GM12891 (cell line): ENCODE measurements around the gene CELSR3.

Source experiments
- PAX5 ChIP-seq: IDR thresholded peaks from 2 replicates; pipeline ENCODE4 v1.6.1; 2011; ENCODE audit warnings: low read length, moderate library complexity, mild to moderate bottlenecking; ENCODE audit not compliant: insufficient read depth, severe bottlenecking
- POLR2A ChIP-seq: IDR thresholded peaks from 2 replicates; pipeline ENCODE4 v1.6.1; 2011; ENCODE audit warnings: low read depth, low read length, control low read depth
- POLR2AphosphoS5 ChIP-seq: IDR thresholded peaks from 2 replicates; pipeline ENCODE4 v1.6.1; 2011; ENCODE audit warnings: low read depth, low read length, control low read depth
- POU2F2 ChIP-seq: IDR thresholded peaks from 2 replicates; pipeline ENCODE4 v1.6.1; 2011; ENCODE audit warnings: low read depth, mild to moderate bottlenecking, control low read depth, low read length, moderate library complexity
- TAF1 ChIP-seq: IDR thresholded peaks from 2 replicates; pipeline ENCODE4 v1.6.1; 2011; ENCODE audit warnings: low read depth, low read length, control low read depth

GRCh38 chr3:48655606-48656005 lies 7.1 kb downstream of the CELSR3 start:
- no peak for TF ChIP-seq TAF1
- TF ChIP-seq POLR2AphosphoS5 = no peak
- TF ChIP-seq POLR2A = no peak
- no peak for TF ChIP-seq PAX5
- TF ChIP-seq POU2F2 = no peak
